HG03060 (cell line): ENCODE measurements around the gene ZNF169.
"Not testable (repeated sequence)": the region's sequence is repeated elsewhere in the genome, so short reads cannot be mapped to it uniquely, and the experiment has no call there.

Experiments
- ATAC-seq: cut with Tn5 transposase; IDR thresholded peaks from one replicate; pipeline ENCODE4 v1.9.1; 2021; ENCODE audit warnings: low read depth, moderate number of reproducible peaks; ENCODE audit not compliant: unreplicated experiment

Gene ZNF169

DNA sequence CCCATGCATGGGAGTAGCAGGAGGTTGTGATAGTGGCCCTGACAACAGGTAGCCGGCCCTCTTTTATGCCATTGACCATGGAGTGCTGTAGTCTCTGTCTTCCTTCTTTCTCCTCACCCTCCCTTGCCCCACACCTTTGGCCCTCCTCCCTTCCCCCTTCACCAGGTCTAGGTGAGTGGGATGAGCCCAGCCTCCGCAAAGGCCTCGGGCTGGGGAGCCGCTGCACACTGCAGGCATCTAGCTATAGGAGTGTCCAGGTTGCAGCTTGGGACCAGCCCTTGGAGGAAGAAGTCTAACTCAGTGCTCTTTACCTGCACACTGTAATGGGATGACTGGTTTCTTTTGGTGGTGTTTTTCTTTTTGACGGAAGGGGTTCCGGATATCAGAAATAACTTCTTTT lies 81.7 kb downstream of the ZNF169 start:
- not testable (repeated sequence) for ATAC-seq

DNA sequence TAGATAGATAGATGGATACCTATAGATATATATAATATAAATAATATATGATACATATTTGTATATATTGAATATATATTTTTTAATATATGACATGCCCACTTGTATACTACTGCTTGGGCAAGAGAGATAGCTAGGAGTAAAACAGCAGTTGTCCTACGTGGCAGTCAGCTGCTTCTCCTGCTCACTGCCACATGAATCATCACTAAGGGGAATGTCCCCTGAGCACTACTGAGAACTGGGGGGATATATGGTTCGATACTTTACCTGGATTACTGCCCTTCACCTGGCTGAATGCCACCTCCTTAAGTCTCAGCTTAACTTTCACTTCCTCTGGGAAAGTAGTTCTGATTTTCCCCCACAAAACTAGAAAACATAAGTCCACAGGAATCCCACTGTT lies 82.6 kb downstream of the ZNF169 start:
- not testable (repeated sequence) for ATAC-seq

DNA sequence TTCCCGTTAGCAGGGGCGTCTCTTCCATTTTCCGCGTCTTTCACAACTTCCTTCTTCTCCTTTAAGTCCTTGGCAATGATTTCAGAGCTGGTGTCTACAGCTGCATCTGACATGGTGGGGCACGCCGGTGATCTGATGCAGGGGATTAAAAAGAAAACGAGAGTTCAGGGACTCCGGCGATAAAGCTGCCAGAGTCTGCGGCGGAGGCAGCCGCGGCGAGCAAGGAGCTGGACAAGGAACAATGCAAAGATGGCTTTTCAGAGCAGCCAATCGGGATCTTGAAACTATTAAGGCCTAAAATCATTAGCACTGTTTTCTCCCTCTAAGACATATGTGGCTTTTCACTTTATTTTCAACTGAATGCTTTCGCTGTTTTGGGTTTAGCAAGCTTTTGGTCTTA lies 88.4 kb downstream of the ZNF169 start:
- ATAC-seq: not testable (repeated sequence)

DNA sequence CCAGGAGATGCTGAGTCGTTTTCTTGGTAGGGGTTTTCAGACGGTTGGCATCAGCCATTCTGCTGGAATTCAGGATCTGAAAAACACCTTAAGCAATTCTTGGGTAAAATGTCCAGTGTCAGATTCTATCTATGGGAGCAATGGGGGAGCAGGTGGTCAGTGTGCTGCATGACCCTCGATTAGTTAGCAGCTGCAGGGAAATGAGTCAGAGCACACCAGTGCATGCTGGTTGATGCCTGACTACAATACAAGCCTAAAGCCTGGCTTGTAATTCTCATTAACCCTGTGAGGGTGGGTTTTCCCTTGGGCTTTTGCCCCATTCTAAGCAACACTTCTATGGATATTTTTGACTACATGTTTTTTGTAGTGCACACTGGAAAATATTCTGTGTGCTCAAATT lies 89.7 kb downstream of the ZNF169 start:
- not testable (repeated sequence) for ATAC-seq
